Glutamatergic neuron (in vitro differentiated cells): ENCODE results near the gene PCNT. TPM values are rescaled to one million over a fixed set of nuclear protein-coding genes. Genes with fewer than 3 reads are reported as not detected.

Experiments
- DNase-seq: peaks from one replicate; pipeline ENCODE4 v3.0.0; 2022
- H3K27ac Mint-ChIP-seq: one replicate; pipeline ENCODE4 v1.8.0; 2020; ENCODE audit warnings: mild to moderate bottlenecking, mixed read lengths, inconsistent platforms; ENCODE audit not compliant: unreplicated experiment
- H3K27me3 Mint-ChIP-seq: one replicate; pipeline ENCODE4 v1.8.0; 2020; ENCODE audit warnings: mild to moderate bottlenecking, moderate library complexity, mixed read lengths, inconsistent platforms; ENCODE audit not compliant: unreplicated experiment
- H3K36me3 Mint-ChIP-seq: one replicate; pipeline ENCODE4 v1.8.0; 2020; ENCODE audit warnings: mild to moderate bottlenecking, mixed read lengths, inconsistent platforms; ENCODE audit not compliant: unreplicated experiment
- H3K4me1 Mint-ChIP-seq: one replicate; pipeline ENCODE4 v1.8.0; 2020; ENCODE audit warnings: mild to moderate bottlenecking, low read depth, mixed read lengths, inconsistent platforms; ENCODE audit not compliant: unreplicated experiment
- H3K4me3 Mint-ChIP-seq: one replicate; pipeline ENCODE4 v1.8.0; 2020; ENCODE audit warnings: mild to moderate bottlenecking, mixed read lengths, inconsistent platforms; ENCODE audit not compliant: unreplicated experiment
- H3K9me3 Mint-ChIP-seq: one replicate; pipeline ENCODE4 v1.8.0; 2020; ENCODE audit warnings: mild to moderate bottlenecking, moderate library complexity, mixed read lengths, inconsistent platforms; ENCODE audit not compliant: unreplicated experiment
- total RNA-seq: library from RNA; stranded (reverse); fragmentation: NEBNext Ultra II Directional; extraction: Animal tissue kit (Norgen Biotek cat#: 25700); gene quantifications from one replicate; pipeline ENCODE4 v1.2.1, GENCODE V29; 2021; ENCODE audit not compliant: unreplicated experiment
- TF ChIP-seq, protein P1 (sequence below): fragments of 200-600 bp; sonication (generic); IDR thresholded peaks from one replicate; pipeline ENCODE4 v1.5.0; 2021; ENCODE audit not compliant: partially characterized antibody, unreplicated experiment

The PCNT gene
- total RNA-seq, 1 donor from 2014 or later: 117 TPM

DNA sequence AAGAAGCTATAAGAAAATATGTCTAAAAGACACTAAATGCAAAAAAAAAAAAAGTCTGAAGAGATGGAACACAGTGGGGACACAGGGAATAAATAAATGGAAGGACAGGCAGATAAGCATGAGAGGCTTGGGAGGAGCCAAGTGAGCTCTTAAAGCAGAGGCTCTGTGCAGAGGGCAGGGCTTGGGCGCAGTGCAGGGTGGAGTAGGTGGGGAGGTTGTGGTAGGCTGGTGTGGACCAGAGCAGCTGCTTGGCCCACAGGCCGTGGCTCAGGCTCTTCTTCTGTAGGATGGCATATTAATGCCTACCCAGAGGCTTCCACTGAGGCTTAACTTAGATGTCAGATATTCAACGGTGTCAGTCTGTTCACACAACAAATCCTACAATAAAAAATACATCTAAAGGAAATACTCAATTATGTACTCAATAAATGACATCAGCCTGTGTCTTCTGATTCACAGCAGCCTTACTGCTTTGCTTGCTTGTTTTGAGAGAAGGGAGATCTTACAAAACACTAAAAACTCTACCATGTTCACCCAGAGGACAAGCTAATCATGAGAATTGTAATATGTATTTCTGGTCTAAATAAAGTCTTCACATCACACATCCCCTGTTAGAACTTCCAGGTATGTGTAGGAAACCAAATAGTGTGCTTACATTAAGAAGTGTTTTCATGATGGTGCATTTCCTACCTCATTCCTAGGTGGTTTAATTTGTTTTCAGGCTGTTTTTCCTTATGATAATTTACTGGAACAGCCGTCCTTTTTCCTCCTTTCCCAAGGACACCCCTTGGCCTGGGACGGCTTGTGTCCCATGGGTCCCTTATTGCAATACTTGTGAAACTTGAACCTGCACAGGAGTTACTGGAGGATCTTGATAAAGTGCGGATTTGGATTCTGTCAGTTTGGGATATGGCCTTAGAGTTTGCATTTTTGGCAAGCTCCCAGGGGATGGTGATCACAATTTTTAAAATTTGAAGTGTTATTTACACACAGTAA lies 159.6 kb downstream of the PCNT start:
- no peaks in the 10 kb centered on the region for H3K9me3 Mint-ChIP-seq
- H3K4me1 Mint-ChIP-seq: peaks cover 7% of the 10 kb centered on the region
- DNase-seq: no peak
- H3K27ac Mint-ChIP-seq: no peak overlapping the region
- H3K36me3 Mint-ChIP-seq: no peaks in the 10 kb centered on the region
- H3K27me3 Mint-ChIP-seq: no peaks in the 10 kb centered on the region
- H3K4me3 Mint-ChIP-seq: no peak overlapping the region
- TF ChIP-seq, protein P1, sequence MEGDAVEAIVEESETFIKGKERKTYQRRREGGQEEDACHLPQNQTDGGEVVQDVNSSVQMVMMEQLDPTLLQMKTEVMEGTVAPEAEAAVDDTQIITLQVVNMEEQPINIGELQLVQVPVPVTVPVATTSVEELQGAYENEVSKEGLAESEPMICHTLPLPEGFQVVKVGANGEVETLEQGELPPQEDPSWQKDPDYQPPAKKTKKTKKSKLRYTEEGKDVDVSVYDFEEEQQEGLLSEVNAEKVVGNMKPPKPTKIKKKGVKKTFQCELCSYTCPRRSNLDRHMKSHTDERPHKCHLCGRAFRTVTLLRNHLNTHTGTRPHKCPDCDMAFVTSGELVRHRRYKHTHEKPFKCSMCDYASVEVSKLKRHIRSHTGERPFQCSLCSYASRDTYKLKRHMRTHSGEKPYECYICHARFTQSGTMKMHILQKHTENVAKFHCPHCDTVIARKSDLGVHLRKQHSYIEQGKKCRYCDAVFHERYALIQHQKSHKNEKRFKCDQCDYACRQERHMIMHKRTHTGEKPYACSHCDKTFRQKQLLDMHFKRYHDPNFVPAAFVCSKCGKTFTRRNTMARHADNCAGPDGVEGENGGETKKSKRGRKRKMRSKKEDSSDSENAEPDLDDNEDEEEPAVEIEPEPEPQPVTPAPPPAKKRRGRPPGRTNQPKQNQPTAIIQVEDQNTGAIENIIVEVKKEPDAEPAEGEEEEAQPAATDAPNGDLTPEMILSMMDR: no peak

DNA sequence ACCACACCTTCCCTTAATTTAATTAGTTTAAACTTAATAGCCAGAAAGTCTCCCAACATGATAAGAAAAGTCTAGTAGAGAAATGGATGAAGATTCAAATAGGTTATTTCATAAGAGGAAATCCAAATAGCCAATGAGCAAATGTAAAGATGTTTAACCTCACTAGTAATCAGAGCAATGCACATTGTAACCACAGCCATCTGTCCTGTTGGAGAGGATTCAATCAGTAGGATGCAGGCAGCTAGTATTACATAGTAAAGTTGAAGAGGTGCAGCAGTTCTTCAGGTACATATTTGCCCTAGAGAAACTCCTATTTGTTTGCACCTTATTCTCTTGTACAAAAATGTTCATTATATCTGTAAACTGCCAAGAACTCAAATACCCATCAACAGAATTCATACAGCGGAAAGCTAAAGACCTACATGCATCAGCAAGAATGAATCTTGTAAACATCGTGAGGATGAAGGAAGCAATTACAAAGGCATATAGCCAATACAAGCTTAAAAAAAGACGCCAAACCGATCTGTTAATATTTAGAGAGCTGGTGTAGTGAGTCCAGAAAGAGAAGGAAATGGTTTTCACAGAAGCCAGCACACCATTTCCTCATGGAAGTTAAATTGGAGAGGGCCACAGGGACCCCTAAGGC lies 162.6 kb downstream of the PCNT start:
- no peak overlapping the region for H3K4me3 Mint-ChIP-seq
- no peaks in the 10 kb centered on the region for H3K27me3 Mint-ChIP-seq
- H3K9me3 Mint-ChIP-seq: no peaks in the 10 kb centered on the region
- no peak overlapping the region for H3K27ac Mint-ChIP-seq
- H3K4me1 Mint-ChIP-seq: peaks cover 11% of the 10 kb centered on the region
- no peaks in the 10 kb centered on the region for H3K36me3 Mint-ChIP-seq
- TF ChIP-seq, protein P1: no peak
- DNase-seq: no peak

DNA sequence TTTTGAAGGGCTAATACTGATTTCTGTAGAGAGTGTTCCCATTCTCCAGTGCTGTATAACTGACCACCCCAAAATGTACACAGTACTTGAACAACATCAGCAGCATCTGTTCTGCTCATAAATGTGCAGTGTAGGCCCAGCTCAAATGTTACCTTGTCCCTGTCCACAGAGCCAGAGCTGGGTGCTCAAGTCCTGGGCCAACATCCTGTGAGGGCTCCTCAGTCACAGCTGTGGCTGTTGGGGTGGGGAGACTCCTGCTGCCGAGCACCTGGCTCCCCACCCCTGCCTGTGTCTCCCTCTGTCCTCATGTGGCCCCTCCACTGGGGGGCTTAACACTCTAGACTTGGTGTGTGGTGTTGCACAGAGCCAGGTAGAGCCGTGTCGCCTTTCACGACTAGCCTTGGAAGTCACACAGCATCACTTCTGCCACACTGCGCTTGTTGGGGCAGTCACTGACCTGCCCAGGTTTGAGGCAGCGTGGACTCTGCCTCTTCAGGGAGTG lies 165.3 kb downstream of the PCNT start:
- Mint-ChIP-seq H3K4me3 (no peak overlapping the region), H3K27me3 (no peaks in the 10 kb centered on the region), H3K9me3 (no peaks in the 10 kb centered on the region), H3K36me3 (no peaks in the 10 kb centered on the region), H3K27ac (no peak overlapping the region), H3K4me1 (peaks cover 3% of the 10 kb centered on the region)
- DNase-seq: no peak
- TF ChIP-seq, protein P1: no peak

DNA sequence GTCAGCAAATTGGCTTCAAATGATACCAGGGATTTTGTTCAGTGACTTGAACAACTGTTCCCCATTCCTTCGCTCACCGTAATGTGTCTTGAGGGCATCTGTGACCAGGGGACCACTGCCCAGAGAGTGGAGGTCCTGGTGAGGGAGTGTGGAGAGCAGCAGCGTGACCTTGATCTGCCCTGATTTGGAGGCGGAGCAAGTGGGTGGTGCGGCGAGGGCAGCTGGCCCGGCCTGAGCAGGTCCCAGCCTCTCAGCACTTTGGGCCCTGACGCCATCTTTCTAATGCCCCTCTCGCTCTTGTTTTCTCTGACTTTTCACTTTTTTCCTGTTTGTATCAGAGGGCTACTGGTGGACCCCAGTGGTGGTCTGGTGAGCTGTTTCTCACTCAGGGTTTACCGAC lies 165.8 kb downstream of the PCNT start:
- H3K4me3 Mint-ChIP-seq: no peak overlapping the region
- no peak for DNase-seq
- TF ChIP-seq, protein P1: no peak
- H3K27me3 Mint-ChIP-seq: no peaks in the 10 kb centered on the region
- no peak overlapping the region for H3K27ac Mint-ChIP-seq
- peaks cover 3% of the 10 kb centered on the region for H3K4me1 Mint-ChIP-seq
- H3K36me3 Mint-ChIP-seq: no peaks in the 10 kb centered on the region
- H3K9me3 Mint-ChIP-seq: no peaks in the 10 kb centered on the region

DNA sequence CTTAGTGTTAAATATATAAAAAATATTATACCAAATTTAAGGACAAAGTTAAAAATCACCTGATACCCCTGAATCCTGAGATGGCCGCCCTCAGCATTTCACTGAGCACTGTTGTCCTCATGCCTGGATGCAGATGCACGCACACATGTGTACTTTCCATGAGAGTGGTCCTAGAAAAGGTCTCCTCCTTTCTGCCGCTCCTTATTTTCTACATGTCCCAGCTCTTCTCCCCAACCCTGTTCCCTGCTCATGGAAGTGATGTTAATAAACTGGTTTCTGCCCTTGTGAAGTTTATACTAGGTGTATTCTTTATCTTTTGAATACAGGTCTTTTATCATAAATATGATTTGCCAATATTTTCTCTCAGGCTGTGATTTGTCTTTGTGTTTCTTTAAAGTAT lies 167.6 kb downstream of the PCNT start:
- DNase-seq: no peak
- H3K27ac Mint-ChIP-seq: no peak overlapping the region
- no peaks in the 10 kb centered on the region for H3K36me3 Mint-ChIP-seq
- TF ChIP-seq, protein P1: no peak
- no peak overlapping the region for H3K4me3 Mint-ChIP-seq
- no peaks in the 10 kb centered on the region for H3K27me3 Mint-ChIP-seq
- H3K9me3 Mint-ChIP-seq: no peaks in the 10 kb centered on the region
- peaks cover 3% of the 10 kb centered on the region for H3K4me1 Mint-ChIP-seq
